Uterus (tissue), 2 donors: ENCODE results near the gene ZNF101.

Experiments
- CTCF ChIP-seq, 4 experiments: fragments of 200-600 bp in 2 of 4; fragments of 450-650 bp in 2 of 4; sonication (generic) in 2 of 4; IDR thresholded peaks; one replicate each; pipeline ENCODE4 v1.5.1; 2016 to 2019; ENCODE audit warnings: antibody characterized with exemption in 4 of 4, mild to moderate bottlenecking in 2 of 4, moderate library complexity in 1 of 4
- POLR2A ChIP-seq, 2 donors: fragments of 450-650 bp; IDR thresholded peaks; one replicate each; pipeline ENCODE4 v1.6.1; 2016; ENCODE audit warnings: antibody characterized with exemption in 2 of 2, mild to moderate bottlenecking in 1 of 2, moderate library complexity in 1 of 2

GRCh38 chr19:19662344-19662743 is 6.3 kb upstream of the ZNF101 start:
- TF ChIP-seq CTCF (IDR thresholded peaks at IDR 0.05): no peak
- TF ChIP-seq POLR2A (IDR thresholded peaks at IDR 0.05): no peak
